Kidney (tissue), 14 donors: Measurements from ENCODE around the gene FBXW12. TPM values are rescaled to one million over a fixed set of nuclear protein-coding genes. Genes with fewer than 3 reads are reported as not detected.

Experiments used
- DNase-seq, 5 donors: peaks; one replicate each; pipeline ENCODE4 v3.0.0-alpha.2; 2013 to 2020
- FAIRE-seq: peaks from 2 replicates; lab custom pipeline; 2012; peaks lifted over from hg19 to GRCh38; lab: Jason Lieb, UNC
- H3K27ac ChIP-seq, 2 donors: one replicate each; pipeline ENCODE4 v1.7.0; 2013; ENCODE audit warnings: low read depth in 2 of 2, low read length in 2 of 2, inconsistent platforms in 1 of 2
- H3K27me3 ChIP-seq: one replicate; pipeline ENCODE4 v1.7.1; 2013; ENCODE audit warnings: low read length, inconsistent platforms; ENCODE audit not compliant: control insufficient read depth, insufficient read depth
- H3K36me3 ChIP-seq, 3 donors: one replicate each; pipeline versions ENCODE4 v1.7.0 to v1.7.1; 2013; ENCODE audit warnings: low read length in 3 of 3, control low read depth in 1 of 3, inconsistent platforms in 1 of 3; ENCODE audit not compliant: insufficient read depth in 3 of 3, control insufficient read depth in 2 of 3
- H3K4me1 ChIP-seq, 3 donors: one replicate each; pipeline versions ENCODE4 v1.7.0 to v1.7.1; 2013; ENCODE audit warnings: low read length in 3 of 3, inconsistent platforms in 1 of 3, low read depth in 1 of 3; ENCODE audit not compliant: control insufficient read depth in 2 of 3, insufficient read depth in 2 of 3
- H3K4me3 ChIP-seq, 3 donors: one replicate each; pipeline versions ENCODE4 v1.7.0 to v1.8.1; 2013; ENCODE audit warnings: low read length in 3 of 3, control low read depth in 1 of 3, inconsistent platforms in 1 of 3
- H3K9ac ChIP-seq, 3 donors: one replicate each; pipeline versions ENCODE4 v1.7.0 to v1.7.1; 2013; ENCODE audit warnings: low read length in 3 of 3, control low read depth in 1 of 3, inconsistent platforms in 1 of 3
- H3K9me3 ChIP-seq, 3 donors: one replicate each; pipeline versions ENCODE4 v1.7.0 to v1.7.1; 2013; ENCODE audit warnings: low read length in 3 of 3, control low read depth in 1 of 3, inconsistent platforms in 1 of 3; ENCODE audit not compliant: control insufficient read depth in 2 of 3, insufficient read depth in 1 of 3
- CTCF ChIP-seq: IDR thresholded peaks from 3 replicates; pipeline ENCODE4 v1.5.1; 2012; ENCODE audit warnings: mild to moderate bottlenecking, moderate library complexity, borderline replicate concordance; ENCODE audit not compliant: insufficient read depth; ENCODE audit errors: extremely low read depth
- intact Hi-C: fragments of 100-400 bp; cut with DNase I; formaldehyde crosslinking; loops from one replicate; pipeline ENCODE4 v1.11.1; 2022
- polyA plus RNA-seq: library from polyadenylated mRNA; stranded (reverse); fragments of 350-450 nt; fragmentation: Illumina TruSeq; extraction: RNeasy Lipid Tissue Mini Kit (QIAGEN cat#74804); gene quantifications from one replicate; pipeline ENCODE4 v1.2.3, GENCODE V29; 2014; ENCODE audit warnings: low read depth, low replicate concordance; ENCODE audit not compliant: insufficient read depth
- total RNA-seq: library from RNA; stranded (reverse); fragmentation: NEBNext Ultra II Directional; extraction: Animal tissue kit (Norgen Biotek cat#: 25700); gene quantifications from one replicate; pipeline ENCODE4 v1.2.1, GENCODE V29; 2021
- donor health status: control.
- donor health status: control.
- donor health status: control.
- donor health status: control.
- donor health status: control.
- donor health status: DM: yes; HTN: yes; CAD: no.
- donor health status: Normal renal cell carcinoma (clear cell type).

Gene FBXW12
- total and polyA plus RNA-seq, 2 donors from 2014 or later, result not detected

- peaks cover 4 to 77% (median 62%) of the 10 kb centered on the region in 3 donors for H3K36me3 ChIP-seq
- H3K9ac ChIP-seq, result no peak overlapping the region
- H3K27me3 ChIP-seq, result no peaks in the 10 kb centered on the region
- TF ChIP-seq CTCF, result no peak
- H3K4me1 ChIP-seq, result no peaks in the 10 kb centered on the region
- intact Hi-C loops, result no loop called here
- no peak for FAIRE-seq
- H3K9me3 ChIP-seq, result no peaks in the 10 kb centered on the region
- peak in 1 of 5 donors; percentile 43 for DNase-seq
- H3K27ac ChIP-seq, result no peak overlapping the region
- H3K4me3 ChIP-seq, result no peak overlapping the region
These were observed 39.8 kb downstream of the FBXW12 start for GRCh38 chr3:48411606-48412374.

- no peak overlapping the region for H3K4me3 ChIP-seq
- no peak overlapping the region for H3K27ac ChIP-seq
- H3K9me3 ChIP-seq, result no peaks in the 10 kb centered on the region
- intact Hi-C loops, result no loop called here
- TF ChIP-seq CTCF, result no peak
- H3K27me3 ChIP-seq, result no peaks in the 10 kb centered on the region
- DNase-seq, result peak in 1 of 5 donors; percentile 56
- peaks cover 6 to 79% (median 59%) of the 10 kb centered on the region in 3 donors for H3K36me3 ChIP-seq
- no peaks in the 10 kb centered on the region for H3K4me1 ChIP-seq
- no peak overlapping the region for H3K9ac ChIP-seq
- no peak for FAIRE-seq
These were observed 40.5 kb downstream of the FBXW12 start for GRCh38 chr3:48412375-48413001.

- intact Hi-C loops, result no loop called here
- DNase-seq, result peak in 1 of 5 donors; percentile 33
- H3K27me3 ChIP-seq, result no peaks in the 10 kb centered on the region
- no peak for TF ChIP-seq CTCF
- H3K36me3 ChIP-seq, result peaks cover 6 to 81% (median 61%) of the 10 kb centered on the region in 3 donors
- no peak overlapping the region for H3K27ac ChIP-seq
- no peak overlapping the region for H3K9ac ChIP-seq
- no peaks in the 10 kb centered on the region for H3K9me3 ChIP-seq
- no peak overlapping the region for H3K4me3 ChIP-seq
- FAIRE-seq, result no peak
- H3K4me1 ChIP-seq, result no peaks in the 10 kb centered on the region
These were observed 41.1 kb downstream of the FBXW12 start for GRCh38 chr3:48413086-48413485.
